Fibroblast of lung (primary cell): ENCODE data around the gene ADA. TPM values are rescaled to one million over a fixed set of nuclear protein-coding genes. Genes with fewer than 3 reads are reported as not detected.

Source experiments
- DNase-seq, 2 donors: peaks; one replicate each; pipeline versions ENCODE4 v3.0.0 to v3.0.0-alpha.2; 2010; ENCODE audit warnings: low read depth in 2 of 2
- H2AFZ ChIP-seq: 2 replicates; pipeline ENCODE4 v1.5.1; 2012; ENCODE audit warnings: low read length, control low read depth, inconsistent platforms
- H3K27ac ChIP-seq: 2 replicates; pipeline ENCODE4 v1.5.1; 2011; ENCODE audit warnings: low read length, control low read depth; ENCODE audit not compliant: insufficient read depth
- H3K27me3 ChIP-seq: 2 replicates; pipeline ENCODE4 v1.5.1; 2011; ENCODE audit warnings: mild to moderate bottlenecking, low read length; ENCODE audit not compliant: control insufficient read depth, insufficient read depth
- H3K36me3 ChIP-seq: 2 replicates; pipeline ENCODE4 v1.5.1; 2011; ENCODE audit warnings: low read length; ENCODE audit not compliant: control insufficient read depth, insufficient read depth
- H3K4me1 ChIP-seq: 2 replicates; pipeline ENCODE4 v1.5.1; 2011; ENCODE audit warnings: low read length; ENCODE audit not compliant: control insufficient read depth, insufficient read depth; ENCODE audit errors: extremely low read depth
- H3K4me2 ChIP-seq: 2 replicates; pipeline ENCODE4 v1.5.1; 2011; ENCODE audit warnings: low read length, control low read depth; ENCODE audit not compliant: insufficient read depth; ENCODE audit errors: extremely low read depth
- H3K4me3 ChIP-seq, 4 experiments: fragments of 200-600 bp in 1 of 4; sonication (generic) in 1 of 4; replicated peaks in 1 of 4; 2 replicates each; pipeline ENCODE4 v1.5.1; 2011 to 2016; ENCODE audit warnings: low read length in 4 of 4, low read depth in 3 of 4, mild to moderate bottlenecking in 3 of 4, control low read depth in 2 of 4, inconsistent platforms in 1 of 4, mixed read lengths in 1 of 4; ENCODE audit not compliant: insufficient read depth in 1 of 4; ENCODE audit errors: control extremely low read depth in 1 of 4
- H3K79me2 ChIP-seq: 2 replicates; pipeline ENCODE4 v1.5.1; 2012; ENCODE audit warnings: mild to moderate bottlenecking, low read length, inconsistent platforms; ENCODE audit not compliant: control insufficient read depth, insufficient read depth
- H3K9ac ChIP-seq: 2 replicates; pipeline ENCODE4 v1.5.1; 2011; ENCODE audit warnings: mild to moderate bottlenecking, low read length, control low read depth; ENCODE audit not compliant: insufficient read depth
- H3K9me3 ChIP-seq: 2 replicates; pipeline ENCODE4 v1.5.1; 2012; ENCODE audit warnings: low read depth, low read length; ENCODE audit not compliant: control insufficient read depth, insufficient read depth
- H4K20me1 ChIP-seq: 2 replicates; pipeline ENCODE4 v1.5.1; 2011; ENCODE audit warnings: low read length; ENCODE audit not compliant: control insufficient read depth, insufficient read depth; ENCODE audit errors: extremely low read depth
- EZH2 ChIP-seq: IDR thresholded peaks from 2 replicates; pipeline ENCODE4 v1.5.1; 2012; ENCODE audit warnings: low read length, control low read depth, mild to moderate bottlenecking; ENCODE audit errors: missing control alignments
- polyA plus RNA-seq, 2 donors: library from polyadenylated mRNA; depleted of rRNA in 1 of 2; stranded (reverse) in 1 of 2; unstranded in 1 of 2; fragments of >200 nt; gene quantifications; 2 replicates each; pipeline ENCODE4 v1.2.1, GENCODE V29; 2011 to 2012; ENCODE audit warnings: missing spikeins in 1 of 2
- total RNA-seq: library from RNA; depleted of rRNA; stranded (reverse); fragments of >200 nt; gene quantifications from 2 replicates; pipeline ENCODE4 v1.2.1, GENCODE V29; 2014
- TF ChIP-seq, protein P1 (sequence below), 2 donors: IDR thresholded peaks in 1 of 2; conservative IDR thresholded peaks in 1 of 2; 1 replicate in 1 of 2; 2 replicates in 1 of 2; pipeline ENCODE4 v1.5.1; 2011 to 2012; ENCODE audit warnings: low read length in 2 of 2, control low read depth in 1 of 2, inconsistent platforms in 1 of 2, low read depth in 1 of 2, mild to moderate bottlenecking in 1 of 2

Gene ADA
- total and polyA plus RNA-seq, 2 donors (not counting 1 experiment from before 2014, with no cell fraction given) = 5.4 to 21.9 TPM

DNA sequence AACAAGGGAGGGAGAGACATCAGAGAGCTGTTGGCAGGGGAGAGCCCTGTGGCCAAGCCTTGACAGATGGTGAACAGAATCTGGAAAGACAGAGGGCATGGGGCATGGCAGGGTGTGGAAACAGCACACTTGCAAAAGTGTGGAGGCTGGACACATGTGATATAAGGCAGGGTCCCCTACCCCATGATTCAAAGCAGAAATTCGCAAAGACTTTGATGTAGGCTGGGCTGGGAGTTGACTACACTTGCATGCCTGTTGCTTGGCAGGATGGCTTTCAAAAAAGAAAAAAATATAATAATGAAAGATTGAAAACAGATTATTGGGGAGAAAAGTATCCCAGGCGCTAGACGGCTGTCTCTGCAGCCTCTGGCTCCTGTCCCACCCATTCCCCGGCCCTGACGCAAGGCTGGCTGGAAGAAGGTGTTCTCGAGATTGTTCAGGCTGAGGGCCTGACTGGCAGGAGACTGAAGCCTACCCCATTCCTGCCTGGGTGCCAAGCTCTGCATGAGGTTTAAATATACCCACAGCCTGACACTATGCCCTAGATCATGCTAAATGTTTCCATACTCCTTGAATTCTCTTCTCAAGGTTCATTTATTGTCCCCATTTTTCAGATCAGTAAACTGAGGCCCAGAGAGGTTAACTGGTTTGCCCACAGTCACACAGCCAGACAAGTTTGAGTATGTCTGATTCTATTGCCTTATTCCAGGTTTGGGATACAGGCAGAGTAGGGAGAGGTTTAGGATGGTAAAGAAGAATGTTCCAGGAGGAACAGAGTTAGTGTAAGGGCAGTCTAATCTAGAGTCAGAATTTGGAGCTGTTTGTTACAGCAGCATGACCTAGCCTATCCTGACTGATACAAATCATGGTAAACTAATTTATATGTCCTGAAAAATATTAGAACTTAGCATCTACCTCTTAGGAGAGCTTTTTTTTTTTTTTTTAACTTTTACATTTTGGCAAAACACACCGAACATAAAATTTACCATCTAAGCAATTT, 40.2 kb upstream of the ADA start:
- H3K9me3 ChIP-seq = no peaks in the 10 kb centered on the region
- no peaks in the 10 kb centered on the region for H3K79me2 ChIP-seq
- no peaks in the 10 kb centered on the region for H4K20me1 ChIP-seq
- no peaks in the 10 kb centered on the region for H3K27me3 ChIP-seq
- no peak overlapping the region for H3K9ac ChIP-seq
- no peak overlapping the region for H2AFZ ChIP-seq
- H3K4me2 ChIP-seq = no peak overlapping the region
- no peak overlapping the region for H3K4me3 ChIP-seq
- H3K4me1 ChIP-seq = peaks cover 29% of the 10 kb centered on the region
- DNase-seq = peak; percentile 59 to 61
- no peak overlapping the region for H3K27ac ChIP-seq
- no peak for TF ChIP-seq EZH2
- TF ChIP-seq, protein P1, sequence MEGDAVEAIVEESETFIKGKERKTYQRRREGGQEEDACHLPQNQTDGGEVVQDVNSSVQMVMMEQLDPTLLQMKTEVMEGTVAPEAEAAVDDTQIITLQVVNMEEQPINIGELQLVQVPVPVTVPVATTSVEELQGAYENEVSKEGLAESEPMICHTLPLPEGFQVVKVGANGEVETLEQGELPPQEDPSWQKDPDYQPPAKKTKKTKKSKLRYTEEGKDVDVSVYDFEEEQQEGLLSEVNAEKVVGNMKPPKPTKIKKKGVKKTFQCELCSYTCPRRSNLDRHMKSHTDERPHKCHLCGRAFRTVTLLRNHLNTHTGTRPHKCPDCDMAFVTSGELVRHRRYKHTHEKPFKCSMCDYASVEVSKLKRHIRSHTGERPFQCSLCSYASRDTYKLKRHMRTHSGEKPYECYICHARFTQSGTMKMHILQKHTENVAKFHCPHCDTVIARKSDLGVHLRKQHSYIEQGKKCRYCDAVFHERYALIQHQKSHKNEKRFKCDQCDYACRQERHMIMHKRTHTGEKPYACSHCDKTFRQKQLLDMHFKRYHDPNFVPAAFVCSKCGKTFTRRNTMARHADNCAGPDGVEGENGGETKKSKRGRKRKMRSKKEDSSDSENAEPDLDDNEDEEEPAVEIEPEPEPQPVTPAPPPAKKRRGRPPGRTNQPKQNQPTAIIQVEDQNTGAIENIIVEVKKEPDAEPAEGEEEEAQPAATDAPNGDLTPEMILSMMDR (conservative IDR thresholded peaks at IDR 0.05 in 1 of 2, IDR thresholded peaks at IDR 0.05 in 1 of 2; ENCODE audit: low read depth in 1 of 2, low read length in 2 of 2) = no peak
- no peaks in the 10 kb centered on the region for H3K36me3 ChIP-seq

GRCh38 chr20:44690781-44691423, 39.4 kb upstream of the ADA start:
- no peaks in the 10 kb centered on the region for H3K9me3 ChIP-seq
- no peaks in the 10 kb centered on the region for H4K20me1 ChIP-seq
- no peak for DNase-seq
- TF ChIP-seq EZH2 = no peak
- TF ChIP-seq, protein P1 (conservative IDR thresholded peaks at IDR 0.05 in 1 of 2, IDR thresholded peaks at IDR 0.05 in 1 of 2; ENCODE audit: low read depth in 1 of 2, low read length in 2 of 2) = no peak
- H3K27ac ChIP-seq = no peak overlapping the region
- no peak overlapping the region for H3K9ac ChIP-seq
- H3K79me2 ChIP-seq = no peaks in the 10 kb centered on the region
- H3K4me1 ChIP-seq = peaks cover 25% of the 10 kb centered on the region
- H2AFZ ChIP-seq = no peak overlapping the region
- H3K36me3 ChIP-seq = no peaks in the 10 kb centered on the region
- H3K4me2 ChIP-seq = no peak overlapping the region
- no peak overlapping the region for H3K4me3 ChIP-seq
- no peaks in the 10 kb centered on the region for H3K27me3 ChIP-seq

DNA sequence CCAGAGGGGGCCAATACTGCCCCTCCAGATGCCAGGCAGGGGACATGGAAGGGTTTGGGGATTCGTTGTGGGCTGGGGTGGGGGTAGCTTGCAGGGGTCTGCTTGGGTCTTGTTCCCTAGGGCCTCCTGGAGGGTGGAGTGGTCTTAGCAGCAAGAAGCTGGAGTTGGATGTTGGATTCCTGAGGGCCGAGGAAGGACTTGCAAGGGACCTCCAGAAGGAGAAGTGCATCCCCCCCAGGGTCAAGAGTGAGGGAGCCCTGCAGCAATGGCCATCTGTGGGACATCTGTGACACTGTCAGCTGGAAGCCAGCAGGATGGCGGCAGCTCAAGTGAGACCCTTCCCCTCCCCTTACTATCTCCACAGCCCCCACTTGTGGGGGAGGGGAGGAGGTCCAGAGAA, 38.3 kb upstream of the ADA start:
- TF ChIP-seq, protein P1 (conservative IDR thresholded peaks at IDR 0.05 in 1 of 2, IDR thresholded peaks at IDR 0.05 in 1 of 2; ENCODE audit: low read depth in 1 of 2, low read length in 2 of 2) = no peak
- TF ChIP-seq EZH2 = no peak
- DNase-seq = no peak
- no peak overlapping the region for H2AFZ ChIP-seq

More for the DNA sequence above, 38.3 kb upstream of the ADA start:
- Histone ChIP-seq H4K20me1 (no peaks in the 10 kb centered on the region), H3K36me3 (no peaks in the 10 kb centered on the region), H3K4me3 (no peak overlapping the region), H3K79me2 (no peaks in the 10 kb centered on the region), H3K9me3 (no peaks in the 10 kb centered on the region), H3K9ac (no peak overlapping the region), H3K4me1 (peaks cover 19% of the 10 kb centered on the region), H3K27ac (no peak overlapping the region), H3K27me3 (no peaks in the 10 kb centered on the region), H3K4me2 (no peak overlapping the region)
